Adrenal gland (tissue), 5 donors: Measurements from ENCODE around the gene VHLL.

Experiments used
- POLR2A ChIP-seq, 2 donors: fragments of 450-650 bp; IDR thresholded peaks; one replicate each; pipeline ENCODE4 v1.6.1; 2017; ENCODE audit warnings: antibody characterized with exemption in 2 of 2, mild to moderate bottlenecking in 2 of 2, moderate library complexity in 1 of 2
- TF ChIP-seq, protein P1 (sequence below), 6 experiments: fragments of 450-650 bp in 4 of 6; fragments of 200-600 bp in 2 of 6; sonication (generic) in 1 of 6; IDR thresholded peaks; 1 replicate in 5 of 6; 2 replicates in 1 of 6; pipeline versions ENCODE4 v1.5.1 to v1.8.0; 2016 to 2021; ENCODE audit warnings: antibody characterized with exemption in 6 of 6, mild to moderate bottlenecking in 2 of 6, moderate library complexity in 1 of 6
- donor health status: DM: no; HTN: no; CAD: no.

GRCh38 chr1:156336242-156336641, 37.1 kb upstream of the VHLL start:
- TF ChIP-seq, protein P1, sequence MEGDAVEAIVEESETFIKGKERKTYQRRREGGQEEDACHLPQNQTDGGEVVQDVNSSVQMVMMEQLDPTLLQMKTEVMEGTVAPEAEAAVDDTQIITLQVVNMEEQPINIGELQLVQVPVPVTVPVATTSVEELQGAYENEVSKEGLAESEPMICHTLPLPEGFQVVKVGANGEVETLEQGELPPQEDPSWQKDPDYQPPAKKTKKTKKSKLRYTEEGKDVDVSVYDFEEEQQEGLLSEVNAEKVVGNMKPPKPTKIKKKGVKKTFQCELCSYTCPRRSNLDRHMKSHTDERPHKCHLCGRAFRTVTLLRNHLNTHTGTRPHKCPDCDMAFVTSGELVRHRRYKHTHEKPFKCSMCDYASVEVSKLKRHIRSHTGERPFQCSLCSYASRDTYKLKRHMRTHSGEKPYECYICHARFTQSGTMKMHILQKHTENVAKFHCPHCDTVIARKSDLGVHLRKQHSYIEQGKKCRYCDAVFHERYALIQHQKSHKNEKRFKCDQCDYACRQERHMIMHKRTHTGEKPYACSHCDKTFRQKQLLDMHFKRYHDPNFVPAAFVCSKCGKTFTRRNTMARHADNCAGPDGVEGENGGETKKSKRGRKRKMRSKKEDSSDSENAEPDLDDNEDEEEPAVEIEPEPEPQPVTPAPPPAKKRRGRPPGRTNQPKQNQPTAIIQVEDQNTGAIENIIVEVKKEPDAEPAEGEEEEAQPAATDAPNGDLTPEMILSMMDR (IDR thresholded peaks at IDR 0.05), result no peak
- TF ChIP-seq POLR2A (IDR thresholded peaks at IDR 0.05), result no peak
